LNCaP clone FGC (cell line): Measurements from ENCODE around the gene OR11G2.
A peak's percentile ranks its signal among the peaks of the same experiment; 100 is the strongest.
"Not testable (repeated sequence)": the region's sequence is repeated elsewhere in the genome, so short reads cannot be mapped to it uniquely, and the experiment has no call there.

Experiments used
- DNase-seq: peaks from one replicate; pipeline ENCODE4 v3.0.0-alpha.2; 2011; ENCODE audit warnings: low read depth
- H3K4me3 ChIP-seq: 2 replicates; pipeline ENCODE4 v1.5.1; 2011; ENCODE audit warnings: mild to moderate bottlenecking, low read depth, low read length, control low read depth
- CTCF ChIP-seq: IDR thresholded peaks from 2 replicates; pipeline ENCODE4 v1.5.1; 2012; ENCODE audit warnings: mild to moderate bottlenecking; ENCODE audit not compliant: control insufficient read depth, insufficient read depth; ENCODE audit errors: extremely low read depth

OR11G2 gene

GRCh38 chr14:20190596-20190995 is at the start of gene OR11G2:
TSS of gene OR11G2 (plus strand) at chr14:20190896. CDS start at chr14:20197438, 6,542 bp downstream.
- DNase-seq = no peak
- no peak for TF ChIP-seq CTCF
- H3K4me3 ChIP-seq = no peak within 1 kb of the TSS

GRCh38 chr14:20143911-20144310 is 46.8 kb upstream of the OR11G2 start:
- DNase-seq = no peak
- TF ChIP-seq CTCF = peak; percentile 18; the same call in 1 of the 2 replicates
- no peak overlapping the region for H3K4me3 ChIP-seq

- H3K4me3 ChIP-seq = no peak overlapping the region
- no peak for TF ChIP-seq CTCF
- DNase-seq = no peak
Observed at GRCh38 chr14:20144820-20145219, 45.9 kb upstream of the OR11G2 start.

GRCh38 chr14:20164462-20164861 is 26.2 kb upstream of the OR11G2 start:
- no peak for DNase-seq
- no peak for TF ChIP-seq CTCF
- no peak overlapping the region for H3K4me3 ChIP-seq

- no peak for TF ChIP-seq CTCF
- DNase-seq = peak; percentile 95
- no peak overlapping the region for H3K4me3 ChIP-seq
Observed at GRCh38 chr14:20167091-20167490, 23.6 kb upstream of the OR11G2 start.

- not testable (repeated sequence) for H3K4me3 ChIP-seq, DNase-seq
Observed at GRCh38 chr14:20169852-20170251, 20.8 kb upstream of the OR11G2 start.

- not testable (repeated sequence) for DNase-seq, H3K4me3 ChIP-seq
Observed at GRCh38 chr14:20174205-20174604, 16.5 kb upstream of the OR11G2 start.

GRCh38 chr14:20176330-20176729 is 14.4 kb upstream of the OR11G2 start:
- H3K4me3 ChIP-seq = no peak overlapping the region
- no peak for DNase-seq
- TF ChIP-seq CTCF = no peak
